HG02623 (cell line): ENCODE results near the gene IFI30.

Experiments used
- ATAC-seq: cut with Tn5 transposase; IDR thresholded peaks from one replicate; pipeline ENCODE4 v1.9.1; 2021; ENCODE audit warnings: moderate library complexity; ENCODE audit not compliant: unreplicated experiment

IFI30 gene

GRCh38 chr19:18223860-18224524, 50.4 kb downstream of the IFI30 start:
- no peak for ATAC-seq

- ATAC-seq, result peak; percentile 92
These were observed 51.1 kb downstream of the IFI30 start for GRCh38 chr19:18224525-18225354.

GRCh38 chr19:18225355-18225701, 51.7 kb downstream of the IFI30 start:
- ATAC-seq, result no peak

- ATAC-seq, result no peak
These were observed 52.3 kb downstream of the IFI30 start, which contains the start of gene PDE4C for GRCh38 chr19:18225702-18226468. PDE4C (minus strand) TSS chr19:18226438; CDS start chr19:18226415, 23 bp downstream.

GRCh38 chr19:18226956-18227780, 53.6 kb downstream of the IFI30 start:
- no peak for ATAC-seq
